Endothelial cell of umbilical vein (primary cell): ENCODE data around the gene WASF3. TPM values are rescaled to one million over a fixed set of nuclear protein-coding genes. Genes with fewer than 3 reads are reported as not detected.

Experiments used
- BruUV-seq: library from RNA; stranded (reverse); fragments of 400-500 nt; replicated peaks from 2 replicates; lab custom pipeline; 2021; lab: Mats Ljungman, UMichigan
- CTCF ChIA-PET: fragments of 300-600, 350-600 bp; sonication (Branson Sonifier 250); formaldehyde crosslinking; loops from one replicate; lab custom pipeline; 2021; ENCODE audit warnings: antibody characterized with exemption, inconsistent platforms; lab: Charles Lee
- POLR2A ChIA-PET: fragments of 300-600, 350-600 bp; sonication (Branson Sonifier 250); formaldehyde crosslinking; loops from one replicate; lab custom pipeline; 2021; ENCODE audit warnings: antibody characterized with exemption, inconsistent platforms; lab: Charles Lee
- DNase-seq: peaks from one replicate; pipeline ENCODE4 v3.0.0-alpha.2; 2011; ENCODE audit warnings: low read depth, low spot score
- FAIRE-seq: peaks from 2 replicates; lab custom pipeline; 2011; peaks lifted over from hg19 to GRCh38; lab: Jason Lieb, UNC
- H2AFZ ChIP-seq: 2 replicates; pipeline ENCODE4 v1.6.0; 2012; ENCODE audit warnings: low read depth, low read length, control low read depth, inconsistent platforms
- H3K27ac ChIP-seq: 2 replicates; pipeline ENCODE4 v1.5.1; 2011; ENCODE audit warnings: low read depth, mild to moderate bottlenecking, control low read depth, low read length, moderate library complexity; ENCODE audit not compliant: insufficient read depth
- H3K27me3 ChIP-seq, 2 experiments: 2 replicates each; pipeline versions ENCODE4 v1.6.0 to v1.6.1; 2011; ENCODE audit warnings: low read length in 2 of 2, mixed read lengths in 1 of 2; ENCODE audit not compliant: control insufficient read depth in 2 of 2, insufficient read depth in 2 of 2
- H3K36me3 ChIP-seq, 2 experiments: 2 replicates in 1 of 2; 3 replicates in 1 of 2; pipeline ENCODE4 v1.5.1; 2011; ENCODE audit warnings: low read length in 2 of 2, mild to moderate bottlenecking in 1 of 2, moderate library complexity in 1 of 2; ENCODE audit not compliant: control insufficient read depth in 2 of 2, insufficient read depth in 2 of 2; ENCODE audit errors: extremely low read depth in 1 of 2
- H3K4me1 ChIP-seq: 3 replicates; pipeline ENCODE4 v1.5.1; 2011; ENCODE audit warnings: mild to moderate bottlenecking, low read length; ENCODE audit not compliant: control insufficient read depth, insufficient read depth; ENCODE audit errors: extremely low read depth
- H3K4me2 ChIP-seq: 2 replicates; pipeline ENCODE4 v1.6.1; 2011; ENCODE audit warnings: low read length, control low read depth, mixed read lengths; ENCODE audit not compliant: insufficient read depth
- H3K4me3 ChIP-seq, 3 experiments: fragments of 200-600 bp in 1 of 3; sonication (generic), shearing (Covaris generic) in 1 of 3; replicated peaks in 1 of 3; 2 replicates each; pipeline ENCODE4 v1.5.1; 2011 to 2016; ENCODE audit warnings: control low read depth in 3 of 3, low read length in 3 of 3, mild to moderate bottlenecking in 2 of 3, inconsistent platforms in 1 of 3, low read depth in 1 of 3, moderate library complexity in 1 of 3; ENCODE audit not compliant: insufficient read depth in 1 of 3
- H3K79me2 ChIP-seq: 2 replicates; pipeline ENCODE4 v1.6.0; 2012; ENCODE audit warnings: low read length, inconsistent platforms; ENCODE audit not compliant: control insufficient read depth, insufficient read depth
- H3K9ac ChIP-seq: replicated peaks from 2 replicates; pipeline ENCODE3; 2011; ENCODE audit warnings: low read length, control low read depth; ENCODE audit not compliant: insufficient read depth; ENCODE audit errors: extremely low read depth
- H3K9me1 ChIP-seq: replicated peaks from 3 replicates; pipeline ENCODE4 v1.6.0; 2011; ENCODE audit warnings: mild to moderate bottlenecking, low read length; ENCODE audit not compliant: control insufficient read depth, insufficient read depth; ENCODE audit errors: extremely low read depth
- H3K9me3 ChIP-seq: replicated peaks from 2 replicates; pipeline ENCODE4 v1.5.1; 2012; ENCODE audit warnings: low read length, inconsistent platforms; ENCODE audit not compliant: control insufficient read depth, insufficient read depth
- H4K20me1 ChIP-seq: replicated peaks from 2 replicates; pipeline ENCODE3; 2011; ENCODE audit warnings: mild to moderate bottlenecking, low read length; ENCODE audit not compliant: control insufficient read depth, insufficient read depth; ENCODE audit errors: extremely low read depth
- CTCF ChIP-seq, 2 donors: IDR thresholded peaks; 1 replicate in 1 of 2; 2 replicates in 1 of 2; pipeline ENCODE4 v1.5.1; 2011; ENCODE audit warnings: low read length in 2 of 2, mild to moderate bottlenecking in 2 of 2, moderate library complexity in 2 of 2, control low read depth in 1 of 2, inconsistent platforms in 1 of 2, low read depth in 1 of 2; ENCODE audit not compliant: insufficient read depth in 1 of 2; ENCODE audit errors: extremely low read depth in 1 of 2
- EZH2 ChIP-seq: IDR thresholded peaks from 2 replicates; pipeline ENCODE4 v1.6.1; 2012; ENCODE audit warnings: borderline replicate concordance, low read depth, mild to moderate bottlenecking, moderate library complexity, low read length, inconsistent platforms; ENCODE audit not compliant: severe bottlenecking
- FOS ChIP-seq: IDR thresholded peaks from 2 replicates; pipeline ENCODE4 v1.6.1; 2011; ENCODE audit warnings: mild to moderate bottlenecking, low read length, moderate library complexity, borderline replicate concordance; ENCODE audit not compliant: insufficient read depth
- GATA2 ChIP-seq: IDR thresholded peaks from 2 replicates; pipeline ENCODE4 v1.7.0; 2011; ENCODE audit warnings: low read depth, mild to moderate bottlenecking, moderate library complexity, mixed read lengths, low read length; ENCODE audit not compliant: insufficient read length, insufficient read depth
- JUN ChIP-seq: IDR thresholded peaks from 2 replicates; pipeline ENCODE4 v1.6.1; 2011; ENCODE audit warnings: borderline replicate concordance, low read depth; ENCODE audit not compliant: insufficient read length, insufficient read depth
- MAX ChIP-seq: IDR thresholded peaks from 2 replicates; pipeline ENCODE4 v1.6.1; 2011; ENCODE audit not compliant: insufficient read depth, insufficient read length
- MYC ChIP-seq: IDR thresholded peaks from one replicate; pipeline ENCODE4 v1.6.1; 2011; ENCODE audit warnings: mild to moderate bottlenecking, low read depth, low read length
- POLR2A ChIP-seq: IDR thresholded peaks from 2 replicates; pipeline ENCODE4 v1.6.1; 2012; ENCODE audit warnings: low read depth, mild to moderate bottlenecking, control low read depth, low read length
- POLR2AphosphoS5 ChIP-seq: IDR thresholded peaks from 2 replicates; pipeline ENCODE4 v1.6.1; 2012; ENCODE audit warnings: low read depth, mild to moderate bottlenecking, control low read depth, low read length, moderate library complexity; ENCODE audit not compliant: insufficient read depth
- dilution Hi-C: fragments of 300-500 bp; cut with MboI; formaldehyde crosslinking; loops from one replicate; pipeline ENCODE4 v1.15.0; 2019; ENCODE audit warnings: low sequenced_read_pairs; ENCODE audit not compliant: extremely low pct_ligation_motif_present
- intact Hi-C: fragments of 100-400 bp; cut with micrococcal nuclease; formaldehyde crosslinking; loops from one replicate; pipeline ENCODE4 v1.10.0; 2022
- polyA plus RNA-seq, 4 experiments: library from polyadenylated mRNA; depleted of rRNA in 3 of 4; stranded (reverse) in 3 of 4; unstranded in 1 of 4; fragments of >200 nt; gene quantifications; 2 replicates each; pipeline versions ENCODE4 v1.2.1 to v1.2.3, GENCODE V29; 2011 to 2012; ENCODE audit warnings: missing spikeins in 1 of 4
- total RNA-seq: library from RNA; stranded (reverse); gene quantifications from 2 replicates; pipeline ENCODE4 v1.2.3, GENCODE V29; 2021

The WASF3 gene
- total and polyA plus RNA-seq, 2 donors (not counting 3 experiments of a cell fraction or from before 2014, with no cell fraction given) = 18.5 to 32.4 TPM

- DNase-seq (no peak), FAIRE-seq (no peak)
- Histone ChIP-seq H3K27me3 (peaks cover 21 to 25% of the 10 kb centered on the region in 2 experiments), H3K36me3 (no peaks in the 10 kb centered on the region), H3K4me2 (no peak overlapping the region), H3K4me1 (no peaks in the 10 kb centered on the region), H3K79me2 (no peaks in the 10 kb centered on the region), H3K9me1 (no peaks in the 10 kb centered on the region), H3K4me3 (no peak overlapping the region), H4K20me1 (no peaks in the 10 kb centered on the region), H3K9ac (no peak overlapping the region), H2AFZ (no peak overlapping the region), H3K27ac (no peak overlapping the region), H3K9me3 (no peaks in the 10 kb centered on the region)
- no TSS peak for BruUV-seq
- CTCF ChIA-PET = interaction anchor here (1.7 kb wide), 1 partner anchor 150 kb away, joined by 6 read pairs; no protein-coding TSS in a partner anchor
- dilution Hi-C loops (no loop called here), intact Hi-C loops (no loop called here)
- POLR2A ChIA-PET = no interaction called here
- TF ChIP-seq FOS (no peak), GATA2 (no peak), MYC (no peak), MAX (no peak), EZH2 (no peak), CTCF (IDR thresholded peaks at IDR 0.05; ENCODE audit: extremely low read depth in 1 of 2, insufficient read depth in 1 of 2, low read depth in 1 of 2, low read length in 2 of 2) (no peak), POLR2A (no peak), JUN (no peak), POLR2AphosphoS5 (no peak)
Measured at GRCh38 chr13:26548205-26548765, 9.2 kb upstream of the WASF3 start.
